ENCODE measurements around the gene OLFM3. TPM values are rescaled to one million over a fixed set of nuclear protein-coding genes. Genes with fewer than 3 reads are reported as not detected.

The OLFM3 gene
- total RNA-seq, 1 experiment from 2014 or later = not detected

DNA sequence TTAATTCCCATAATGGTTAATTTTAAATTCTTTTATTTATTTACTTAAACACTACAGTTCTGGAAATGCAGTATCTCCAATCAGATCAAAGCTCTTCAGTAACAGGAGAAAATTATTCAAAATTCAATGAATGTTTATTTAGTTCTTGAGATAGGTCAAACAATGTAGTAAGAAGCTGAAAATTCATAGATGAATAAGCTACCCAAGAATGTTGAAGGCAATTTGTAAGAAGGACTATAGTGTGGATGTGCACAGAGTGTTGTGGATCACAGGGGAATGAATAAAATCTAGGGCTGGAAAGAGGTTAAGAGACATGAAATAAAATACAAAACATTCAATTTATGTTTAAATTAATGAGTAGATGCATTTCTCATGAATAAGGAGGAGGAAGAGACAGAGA is 72.0 kb downstream of the OLFM3 start:
- RAD21 ChIA-PET (ENCODE audit: low non-redundant PET in 1 of 2, low total read pairs in 2 of 2, uncharacterized antibody in 2 of 2, unreplicated experiment in 2 of 2) = no interaction called here
- Histone ChIP-seq H3K27ac (ENCODE audit: low read depth, low read length) (no peak overlapping the region), H4K20me1 (ENCODE audit: insufficient read depth) (no peaks in the 10 kb centered on the region), H3K4me2 (ENCODE audit: low read length) (no peak overlapping the region), H3K36me3 (ENCODE audit: control insufficient read depth in 1 of 2, insufficient read depth in 2 of 2, low read length in 2 of 2) (no peaks in the 10 kb centered on the region), H2AFZ (ENCODE audit: low read depth, low read length, poor library complexity, severe bottlenecking) (no peak overlapping the region), H3K4me3 (replicated peaks in 1 of 2; ENCODE audit: low read depth in 1 of 2, low read length in 2 of 2) (no peak overlapping the region), H3K9me2 (ENCODE audit: insufficient read depth) (no peaks in the 10 kb centered on the region), H3K9me3 (ENCODE audit: control insufficient read depth in 1 of 2, insufficient read depth in 1 of 2, low read depth in 1 of 2, low read length in 2 of 2) (no peaks in the 10 kb centered on the region; a peak in 1 of 4 replicates), H3K9ac (ENCODE audit: low read length) (no peak overlapping the region), H3K4me1 (ENCODE audit: control insufficient read depth in 1 of 2, insufficient read depth in 2 of 2, low read length in 2 of 2) (no peaks in the 10 kb centered on the region), H3K27me3 (ENCODE audit: insufficient read depth, low read length) (no peaks in the 10 kb centered on the region), H3K79me2 (ENCODE audit: insufficient read depth, low read length) (no peaks in the 10 kb centered on the region)
- CTCF ChIA-PET = no interaction called here
- DNase-seq (ENCODE audit: low read depth, low spot score) (no peak), ATAC-seq (no peak)
- intact Hi-C loops (cut with micrococcal nuclease) = no loop called here
- POLR2A ChIA-PET = no interaction called here
- no peak for TF ChIP-seq CEBPB (IDR thresholded peaks at IDR 0.05; ENCODE audit: low read depth)
- no TSS peak for BruUV-seq (replicated peaks)

DNA sequence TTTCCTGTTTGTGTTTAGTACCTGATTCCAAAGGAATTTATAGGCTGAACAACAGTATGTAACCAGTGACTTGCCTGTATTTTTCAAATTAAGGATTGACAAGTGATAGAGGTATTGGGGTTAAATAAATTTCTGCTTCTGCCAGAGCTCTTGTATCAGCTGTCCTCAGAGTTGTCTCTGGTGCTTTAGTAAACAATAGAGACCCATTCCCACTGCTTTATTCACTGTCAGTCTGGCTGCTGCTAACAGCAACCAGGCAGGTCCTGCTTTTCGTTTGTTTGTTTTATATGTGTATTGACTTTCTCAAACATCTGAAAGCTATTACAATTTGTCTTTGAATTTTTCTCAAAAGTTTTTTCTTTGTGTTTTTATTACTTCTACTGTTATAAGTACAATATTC is 76.1 kb downstream of the OLFM3 start:
- Histone ChIP-seq H3K4me1 (ENCODE audit: control insufficient read depth in 1 of 2, insufficient read depth in 2 of 2, low read length in 2 of 2) (no peaks in the 10 kb centered on the region), H3K79me2 (ENCODE audit: insufficient read depth, low read length) (no peaks in the 10 kb centered on the region), H3K9me3 (ENCODE audit: control insufficient read depth in 1 of 2, insufficient read depth in 1 of 2, low read depth in 1 of 2, low read length in 2 of 2) (no peaks in the 10 kb centered on the region; a peak in 1 of 4 replicates), H3K4me2 (ENCODE audit: low read length) (no peak overlapping the region), H3K36me3 (ENCODE audit: control insufficient read depth in 1 of 2, insufficient read depth in 2 of 2, low read length in 2 of 2) (no peaks in the 10 kb centered on the region), H3K4me3 (replicated peaks in 1 of 2; ENCODE audit: low read depth in 1 of 2, low read length in 2 of 2) (no peak overlapping the region), H3K9me2 (ENCODE audit: insufficient read depth) (no peaks in the 10 kb centered on the region), H3K27me3 (ENCODE audit: insufficient read depth, low read length) (no peaks in the 10 kb centered on the region), H4K20me1 (ENCODE audit: insufficient read depth) (no peaks in the 10 kb centered on the region), H3K9ac (ENCODE audit: low read length) (no peak overlapping the region), H2AFZ (ENCODE audit: low read depth, low read length, poor library complexity, severe bottlenecking) (no peak overlapping the region), H3K27ac (ENCODE audit: low read depth, low read length) (no peak overlapping the region)
- ChIA-PET POLR2A (no interaction called here), RAD21 (ENCODE audit: low non-redundant PET in 1 of 2, low total read pairs in 2 of 2, uncharacterized antibody in 2 of 2, unreplicated experiment in 2 of 2) (no interaction called here), CTCF (no interaction called here)
- ATAC-seq (no peak), DNase-seq (ENCODE audit: low read depth, low spot score) (no peak)
- intact Hi-C loops (cut with micrococcal nuclease) = no loop called here
- no TSS peak for BruUV-seq (replicated peaks)
- TF ChIP-seq YY1 (IDR thresholded peaks at IDR 0.05; ENCODE audit: extremely low read depth, insufficient replicate concordance, low read depth, low read length) (no peak), ZFX (IDR thresholded peaks at IDR 0.05) (no peak), ELF1 (IDR thresholded peaks at IDR 0.05; ENCODE audit: borderline replicate concordance, low read depth) (no peak)

DNA sequence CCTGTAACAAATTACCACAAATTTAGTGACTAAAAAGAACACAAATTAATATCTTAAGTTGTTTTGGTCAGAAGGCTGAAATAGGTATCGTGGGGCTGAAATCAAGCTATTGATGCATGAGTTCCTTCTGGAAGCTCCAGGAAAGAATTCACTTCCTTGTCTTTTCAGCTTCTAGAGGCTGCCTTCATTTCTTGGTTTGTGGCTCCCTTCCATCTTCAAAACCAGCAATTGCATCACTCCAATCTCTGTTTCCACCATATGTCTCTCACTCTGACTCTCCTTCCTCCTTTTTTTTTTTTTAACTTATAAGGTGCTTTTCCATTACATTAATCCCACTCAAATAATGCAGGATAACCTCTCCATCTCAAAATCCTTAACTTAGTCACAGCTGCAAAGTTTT is 78.4 kb downstream of the OLFM3 start:
- RAD21 ChIA-PET (ENCODE audit: low non-redundant PET in 1 of 2, low total read pairs in 2 of 2, uncharacterized antibody in 2 of 2, unreplicated experiment in 2 of 2) = no interaction called here
- intact Hi-C loops (cut with micrococcal nuclease) = no loop called here

More for the DNA sequence above, 78.4 kb downstream of the OLFM3 start:
- H3K27me3 ChIP-seq (ENCODE audit: insufficient read depth, low read length) = no peaks in the 10 kb centered on the region
- H3K9me3 ChIP-seq (ENCODE audit: control insufficient read depth in 1 of 2, insufficient read depth in 1 of 2, low read depth in 1 of 2, low read length in 2 of 2) = no peaks in the 10 kb centered on the region; a peak in 1 of 4 replicates
- CTCF ChIA-PET = no interaction called here
- H3K9me2 ChIP-seq (ENCODE audit: insufficient read depth) = no peaks in the 10 kb centered on the region
- H3K4me3 ChIP-seq (replicated peaks in 1 of 2; ENCODE audit: low read depth in 1 of 2, low read length in 2 of 2) = no peak overlapping the region
- H3K9ac ChIP-seq (ENCODE audit: low read length) = no peak overlapping the region
- H3K79me2 ChIP-seq (ENCODE audit: insufficient read depth, low read length) = no peaks in the 10 kb centered on the region
- no peak overlapping the region for H2AFZ ChIP-seq (ENCODE audit: low read depth, low read length, poor library complexity, severe bottlenecking)
- no peaks in the 10 kb centered on the region for H3K36me3 ChIP-seq (ENCODE audit: control insufficient read depth in 1 of 2, insufficient read depth in 2 of 2, low read length in 2 of 2)
- BruUV-seq (replicated peaks) = no TSS peak
- H4K20me1 ChIP-seq (ENCODE audit: insufficient read depth) = no peaks in the 10 kb centered on the region
- no peak overlapping the region for H3K4me2 ChIP-seq (ENCODE audit: low read length)
- no peaks in the 10 kb centered on the region for H3K4me1 ChIP-seq (ENCODE audit: control insufficient read depth in 1 of 2, insufficient read depth in 2 of 2, low read length in 2 of 2)
- H3K27ac ChIP-seq (ENCODE audit: low read depth, low read length) = no peak overlapping the region
- TF ChIP-seq EZH2 (IDR thresholded peaks at IDR 0.05) (no peak), SRF (IDR thresholded peaks at IDR 0.05; ENCODE audit: low read depth) (no peak)
- POLR2A ChIA-PET = no interaction called here
- ATAC-seq = no peak
- DNase-seq (ENCODE audit: low read depth, low spot score) = no peak
